NCI-H345 (cell line): ENCODE results near the gene CD300LG.

Experiments used
- DNase-seq: peaks from one replicate; lab custom pipeline; 2025; lab: John Stamatoyannopoulos, UW

CD300LG gene

GRCh38 chr17:43905985-43906852, 59.2 kb downstream of the CD300LG start:
- DNase-seq: peak; percentile 81

- no peak for DNase-seq
These were observed 60.0 kb downstream of the CD300LG start for GRCh38 chr17:43906951-43907424.

DNA sequence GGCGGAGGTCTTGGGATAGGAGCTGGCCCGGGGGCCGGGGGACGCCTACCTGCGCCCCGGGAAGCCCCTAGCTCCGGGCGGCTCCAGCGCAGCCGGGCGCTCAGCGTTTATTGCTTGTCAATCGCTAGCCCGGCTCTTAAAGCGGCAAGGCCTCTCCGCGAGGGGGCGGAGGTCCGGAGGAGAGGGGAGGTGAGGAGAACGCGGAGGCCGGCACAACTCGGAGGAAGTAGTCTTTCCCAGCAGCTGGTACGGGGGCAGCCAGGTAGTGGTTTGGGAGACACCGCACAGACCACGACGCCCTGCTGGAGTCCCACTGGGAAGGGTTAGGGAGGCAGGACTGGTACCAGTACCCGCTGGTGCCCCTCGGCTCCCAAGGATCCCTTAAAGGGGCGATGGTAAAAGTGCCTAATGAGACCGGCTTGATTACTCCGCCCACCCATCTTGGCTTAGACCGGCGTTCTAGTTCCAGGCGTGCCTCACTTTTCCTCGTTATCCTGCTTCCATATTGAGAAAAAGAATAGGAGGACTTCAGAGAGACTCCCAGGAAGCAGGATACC, 60.5 kb downstream of the CD300LG start, which contains the start of gene MPP2:
Gene MPP2 (minus strand): TSS at position 112 of the 557 bp plus-strand sequence. CDS start 3,076 bp downstream, outside the sequence.
- DNase-seq: peak; percentile 83

DNA sequence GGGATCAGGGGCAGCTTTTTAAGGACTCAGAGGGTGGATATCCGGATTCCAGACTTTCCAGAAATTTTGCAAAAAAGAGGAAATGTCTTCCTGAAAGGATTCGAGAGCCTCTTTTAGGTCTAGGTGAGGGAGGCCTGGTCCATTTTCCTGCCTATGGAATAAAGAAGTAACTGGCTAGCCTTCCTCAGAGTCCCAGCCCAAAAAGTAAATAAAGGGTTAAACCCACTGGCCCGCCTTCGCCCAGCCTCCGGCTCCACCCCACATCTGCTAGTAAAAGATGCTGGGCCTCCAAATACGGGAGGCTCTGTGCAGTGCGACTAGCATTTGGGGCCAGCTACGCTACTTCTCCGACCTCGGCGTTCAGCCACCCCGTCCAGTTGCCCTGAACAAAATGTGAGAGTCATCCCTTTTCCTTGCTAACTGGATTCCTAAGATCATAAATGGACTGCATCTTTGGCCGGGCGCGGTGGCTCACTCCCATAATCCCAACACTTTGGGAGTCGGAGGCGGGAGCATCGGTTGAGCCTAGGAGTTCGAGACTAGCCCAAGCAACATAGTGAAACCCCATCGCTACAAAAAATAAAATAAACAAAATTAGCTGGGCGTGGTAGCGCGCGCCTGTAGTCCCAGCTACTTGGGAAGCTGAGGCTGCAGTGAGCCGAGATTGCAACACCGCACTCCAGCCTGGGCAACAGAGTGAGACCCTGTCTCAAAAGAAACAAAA, 61.2 kb downstream of the CD300LG start:
- peak; percentile 72 for DNase-seq

DNA sequence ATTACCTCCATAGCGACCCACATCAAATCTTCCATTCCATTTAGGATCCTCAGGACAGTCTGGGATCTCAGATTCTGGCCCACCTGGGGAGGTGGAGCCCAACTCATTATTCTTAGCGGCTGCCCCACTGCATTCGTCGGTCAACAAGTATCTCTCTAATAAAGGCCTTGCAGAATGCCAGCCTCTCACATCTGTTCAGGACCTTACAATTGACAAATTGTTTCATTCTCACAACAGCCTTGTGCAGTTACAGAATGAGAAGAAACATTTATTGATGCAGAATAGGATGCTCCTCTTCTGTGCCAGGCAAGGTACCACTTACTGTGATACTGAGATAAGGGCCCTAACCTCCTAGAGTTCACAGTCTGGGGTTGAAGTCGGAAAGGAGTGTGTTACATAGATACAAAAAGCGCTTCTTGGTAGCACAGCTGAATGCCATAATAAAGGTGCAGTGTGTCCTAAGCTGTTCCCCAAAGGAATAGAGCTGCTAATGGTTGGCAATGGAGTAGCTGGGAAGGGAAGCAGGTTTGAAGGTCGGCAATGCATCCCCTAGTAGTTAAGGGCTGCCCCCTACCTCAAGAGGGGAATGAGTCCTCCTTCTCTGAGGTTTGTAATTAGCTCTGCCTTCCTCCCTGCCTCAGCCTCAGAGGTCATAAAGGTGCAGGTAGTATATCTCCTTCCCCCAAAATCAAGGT, 62.7 kb downstream of the CD300LG start:
- DNase-seq: no peak

GRCh38 chr17:43911904-43912303, 64.9 kb downstream of the CD300LG start:
- DNase-seq: peak; percentile 46

DNA sequence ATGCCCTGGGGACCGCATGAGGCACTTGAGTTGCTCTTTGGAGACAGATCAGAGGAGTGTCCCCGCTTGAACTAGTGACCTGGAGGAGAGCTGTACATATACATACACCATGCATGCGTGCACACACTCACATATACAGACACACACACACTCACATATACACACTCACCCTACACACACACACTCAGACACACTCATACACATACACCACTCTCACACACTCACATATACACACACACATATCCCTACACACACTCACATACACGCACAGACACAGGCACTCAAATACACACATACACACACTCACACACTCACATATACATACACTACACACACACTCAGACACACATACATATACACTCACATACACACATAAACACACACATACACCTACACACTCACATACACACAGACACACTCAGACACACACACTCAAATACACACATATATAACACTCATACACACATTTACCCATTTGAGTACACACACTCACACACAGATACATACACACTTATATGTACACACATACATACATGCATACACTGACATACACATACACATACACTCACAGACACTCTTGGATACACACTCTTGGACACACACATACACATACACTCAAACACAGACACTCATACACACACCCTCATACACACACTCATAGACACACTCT, 65.8 kb downstream of the CD300LG start:
- DNase-seq: no peak
